ENCODE results near the gene VWA8.

- TF ChIP-seq CTCF (IDR thresholded peaks at IDR 0.05) (no peak), POLR2A (IDR thresholded peaks at IDR 0.05) (no peak), POLR2AphosphoS5 (IDR thresholded peaks at IDR 0.05) (no peak)
Measured at GRCh38 chr13:41746259-41746658, 214.7 kb downstream of the VWA8 start.
